G401.6 (cell line): ENCODE results near the gene PIK3CG.

ENCODE experiments used
- FAIRE-seq: peaks from 2 replicates; lab custom pipeline; 2012; peaks lifted over from hg19 to GRCh38; lab: Jason Lieb, UNC

PIK3CG gene

GRCh38 chr7:106858618-106859532 is 6.2 kb upstream of the PIK3CG start:
- no peak for FAIRE-seq

- FAIRE-seq, result no peak
Observed at GRCh38 chr7:106862317-106863089, 2.6 kb upstream of the PIK3CG start.

- FAIRE-seq, result no peak
Observed at GRCh38 chr7:106863274-106863997, 1.6 kb upstream of the PIK3CG start.

- no peak for FAIRE-seq
Observed at GRCh38 chr7:106864298-106865081, 592 bp upstream of the PIK3CG start.

GRCh38 chr7:106866298-106867281 is 1.5 kb downstream of the PIK3CG start:
- no peak for FAIRE-seq

- no peak for FAIRE-seq
Observed at GRCh38 chr7:106867641-106868351, 2.7 kb downstream of the PIK3CG start.

GRCh38 chr7:106868364-106868763 is 3.3 kb downstream of the PIK3CG start:
- no peak for FAIRE-seq

GRCh38 chr7:106869954-106870353 is 4.9 kb downstream of the PIK3CG start:
- no peak for FAIRE-seq

- no peak for FAIRE-seq
Observed at GRCh38 chr7:106870528-106870927, 5.4 kb downstream of the PIK3CG start.

GRCh38 chr7:106870983-106871410 is 5.9 kb downstream of the PIK3CG start:
- FAIRE-seq, result no peak

- FAIRE-seq, result no peak
Observed at GRCh38 chr7:106871793-106872571, 6.9 kb downstream of the PIK3CG start.

- no peak for FAIRE-seq
Observed at GRCh38 chr7:106872763-106873162, 7.7 kb downstream of the PIK3CG start.

- no peak for FAIRE-seq
Observed at GRCh38 chr7:106874076-106874475, 9.0 kb downstream of the PIK3CG start.

- no peak for FAIRE-seq
Observed at GRCh38 chr7:106875508-106875907, 10.4 kb downstream of the PIK3CG start.

GRCh38 chr7:106878748-106879439 is 13.8 kb downstream of the PIK3CG start:
- no peak for FAIRE-seq

- FAIRE-seq, result no peak
Observed at GRCh38 chr7:106881984-106882383, 16.9 kb downstream of the PIK3CG start.

- no peak for FAIRE-seq
Observed at GRCh38 chr7:106883456-106884026, 18.5 kb downstream of the PIK3CG start.

- no peak for FAIRE-seq
Observed at GRCh38 chr7:106885652-106886051, 20.6 kb downstream of the PIK3CG start.
